ENCODE results near the gene DGUOK. TPM values are rescaled to one million over a fixed set of nuclear protein-coding genes. Genes with fewer than 3 reads are reported as not detected.

The DGUOK gene
- total and polyA plus RNA-seq, 2 of the 4 experiments (the other 2 are of a cell fraction), result 66.3 to 111 TPM

DNA sequence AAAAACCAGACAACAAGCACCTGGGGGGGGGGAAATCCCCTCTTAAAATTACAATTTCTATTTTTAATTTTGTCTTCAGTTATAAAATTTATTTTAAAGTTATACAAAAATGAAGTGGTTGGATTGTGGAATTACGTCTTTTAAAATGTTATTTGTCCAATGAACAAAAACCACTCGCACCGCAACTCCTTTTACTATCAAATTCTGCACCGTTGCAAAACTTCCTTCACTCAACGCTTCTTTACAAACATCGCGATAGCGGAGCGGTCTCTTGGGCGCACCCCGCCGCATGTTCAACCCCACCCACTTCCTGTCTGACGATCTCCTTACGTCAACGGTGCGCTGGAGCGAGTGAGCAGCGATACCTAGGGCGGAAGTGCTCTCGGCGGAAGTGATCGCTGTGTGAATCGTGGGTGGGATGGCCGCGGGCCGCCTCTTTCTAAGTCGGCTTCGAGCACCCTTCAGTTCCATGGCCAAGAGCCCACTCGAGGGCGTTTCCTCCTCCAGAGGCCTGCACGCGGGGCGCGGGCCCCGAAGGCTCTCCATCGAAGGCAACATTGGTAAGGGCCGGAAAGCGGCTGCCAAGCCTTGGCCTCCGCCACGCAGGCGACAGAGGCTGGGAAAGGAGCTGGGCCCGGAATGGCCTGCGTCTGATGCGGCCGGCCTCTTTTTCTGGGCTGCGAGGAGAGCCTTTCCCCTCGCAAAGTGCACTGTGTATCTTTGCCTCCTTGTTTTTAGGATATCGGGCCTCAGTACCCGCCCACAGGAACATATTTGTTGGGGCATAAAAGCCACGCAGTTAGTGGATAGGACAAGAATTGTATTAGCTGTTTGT is at the start of gene DGUOK (continued):
- no peak for TF ChIP-seq ELK1 (IDR thresholded peaks at IDR 0.05; ENCODE audit: borderline replicate concordance, low read depth, low read length)
- TF ChIP-seq BHLHE40 (IDR thresholded peaks at IDR 0.05; ENCODE audit: low read depth, low read length), result peak; percentile 28; the same call in 1 of the 2 replicates
- no peak; the same call in 1 of the 2 replicates for TF ChIP-seq MXI1 (IDR thresholded peaks at IDR 0.05; ENCODE audit: borderline replicate concordance, low read depth, low read length)
- TF ChIP-seq NFE2L2 (IDR thresholded peaks at IDR 0.05; ENCODE audit: low read depth, low read length), result no peak
- no peak for TF ChIP-seq RCOR1 (IDR thresholded peaks at IDR 0.05; ENCODE audit: insufficient replicate concordance, low read length)

Measured in IMR-90 (cell line).